Thyroid gland (tissue), 4 donors: ENCODE data around the gene UBE2D2. TPM values are rescaled to one million over a fixed set of nuclear protein-coding genes. Genes with fewer than 3 reads are reported as not detected.

Experiments used
- DNase-seq, 2 donors: peaks; one replicate each; pipeline ENCODE4 v3.0.0-alpha.2; 2019
- H3K27ac ChIP-seq, 3 donors: fragments of 200-600 bp; sonication (generic); 1 replicate in 2 of 3; 2 replicates in 1 of 3; pipeline ENCODE4 v1.5.1; 2016 to 2019; ENCODE audit warnings: mild to moderate bottlenecking in 1 of 3, moderate library complexity in 1 of 3
- H3K27me3 ChIP-seq: fragments of 200-600 bp; sonication (generic); one replicate; pipeline ENCODE4 v1.5.1; 2019
- H3K36me3 ChIP-seq, 2 donors: fragments of 200-600 bp; sonication (generic); one replicate each; pipeline ENCODE4 v1.5.1; 2016 to 2019
- H3K4me1 ChIP-seq, 2 donors: fragments of 200-600 bp; sonication (generic); one replicate each; pipeline ENCODE4 v1.5.1; 2017 to 2019
- H3K4me3 ChIP-seq, 3 donors: fragments of 200-600 bp; sonication (generic); replicated peaks in 1 of 3; 1 replicate in 2 of 3; 2 replicates in 1 of 3; pipeline ENCODE4 v1.5.1; 2016; ENCODE audit warnings: mild to moderate bottlenecking in 1 of 3
- H3K9me3 ChIP-seq: fragments of 200-600 bp; sonication (generic); one replicate; pipeline ENCODE4 v1.5.1; 2017
- POLR2A ChIP-seq, 2 donors: fragments of 450-650 bp; IDR thresholded peaks; one replicate each; pipeline ENCODE4 v1.6.1; 2017; ENCODE audit warnings: antibody characterized with exemption in 2 of 2, mild to moderate bottlenecking in 2 of 2, moderate library complexity in 1 of 2
- WGBS, 2 donors: methylation state at CpG; one replicate each; pipeline ENCODE4 v1.1.5; 2017; 5-methylcytosine and 5-hydroxymethylcytosine counted together
- intact Hi-C: fragments of 100-400 bp; cut with DNase I; formaldehyde crosslinking; loops from one replicate; pipeline ENCODE4 v1.15.1; 2023
- total RNA-seq, 4 donors: library from RNA; depleted of rRNA; stranded (reverse); fragments of >200 nt; gene quantifications; one replicate each; pipeline ENCODE4 v1.2.3, GENCODE V29; 2016
- TF ChIP-seq, protein P1 (sequence below), 6 experiments: fragments of 200-600 bp in 3 of 6; fragments of 450-650 bp in 3 of 6; sonication (generic) in 3 of 6; IDR thresholded peaks; one replicate each; pipeline ENCODE4 v1.5.1; 2016 to 2019; ENCODE audit warnings: antibody characterized with exemption in 6 of 6, mild to moderate bottlenecking in 2 of 6, inconsistent platforms in 1 of 6, moderate library complexity in 1 of 6

The UBE2D2 gene
- total RNA-seq, 4 donors from 2014 or later, result 72.4 to 125 (median 99.5) TPM

DNA sequence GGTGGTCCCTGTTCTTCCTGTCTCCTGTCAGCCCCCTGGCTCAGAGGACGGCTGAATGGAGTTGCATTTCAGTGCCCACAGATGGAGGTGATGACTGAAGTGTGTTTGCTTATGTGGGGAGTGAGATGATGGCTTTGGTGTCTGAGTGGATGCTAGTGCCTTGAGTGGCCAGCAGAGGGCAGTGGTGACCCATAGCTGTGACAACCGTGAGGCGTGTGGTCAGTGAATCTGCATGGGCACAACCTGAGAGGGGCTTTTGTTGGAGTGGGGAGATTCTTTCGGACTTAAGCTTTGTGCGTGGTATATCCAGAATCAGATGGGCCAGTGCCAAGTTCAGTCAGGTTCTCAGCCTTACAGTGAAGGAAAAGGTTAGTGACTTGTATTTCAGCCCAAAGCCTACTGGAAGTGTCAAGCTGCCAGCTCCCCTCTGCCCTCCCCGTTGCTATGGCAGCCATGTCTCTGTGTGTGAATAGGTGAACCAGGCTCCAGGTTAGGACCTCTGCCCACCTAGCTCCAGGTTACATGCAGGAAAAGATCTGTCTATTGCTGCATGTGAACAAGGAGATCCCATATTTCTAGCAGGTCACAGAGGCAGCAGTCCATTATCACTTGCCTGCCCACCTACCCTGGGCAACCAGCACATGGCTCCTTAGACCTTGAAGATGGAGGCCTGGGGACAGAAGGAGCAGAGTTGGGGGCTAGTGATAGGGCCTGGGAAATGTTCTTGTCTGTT lies 72.3 kb downstream of the UBE2D2 start:
- WGBS, 2 donors, result 9 to 12% methylated on average over 6 of the region's 6 CpGs
- H3K27me3 ChIP-seq, result no peaks in the 10 kb centered on the region
- intact Hi-C loops, result loop anchor here (2.0 kb wide), 1 partner anchor 131 kb away; no protein-coding TSS in a partner anchor

DNA sequence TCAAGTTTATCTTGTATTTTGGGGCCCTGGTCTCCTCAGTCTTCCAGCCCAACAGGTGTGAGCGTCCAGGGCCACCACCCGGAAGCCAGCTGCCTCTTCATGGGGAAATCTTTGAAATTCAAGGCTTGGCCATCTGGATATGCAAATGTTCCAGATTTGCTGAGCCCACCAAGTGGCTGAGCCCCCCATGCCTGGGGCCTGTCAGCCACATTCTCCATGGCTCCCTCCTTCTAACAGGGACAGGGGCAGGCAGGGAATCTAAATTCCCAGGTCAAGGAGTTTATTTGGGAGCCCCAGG lies 72.8 kb downstream of the UBE2D2 start:
- Histone ChIP-seq H3K4me3 (no peak overlapping the region), H3K36me3 (no peaks in the 10 kb centered on the region), H3K9me3 (no peaks in the 10 kb centered on the region), H3K27ac (no peak overlapping the region), H3K4me1 (peaks cover 32 to 43% of the 10 kb centered on the region in 2 donors), H3K27me3 (no peaks in the 10 kb centered on the region)
- 74 to 95% methylated on average over 2 of the region's 2 CpGs for WGBS, 2 donors
- TF ChIP-seq, protein P1, sequence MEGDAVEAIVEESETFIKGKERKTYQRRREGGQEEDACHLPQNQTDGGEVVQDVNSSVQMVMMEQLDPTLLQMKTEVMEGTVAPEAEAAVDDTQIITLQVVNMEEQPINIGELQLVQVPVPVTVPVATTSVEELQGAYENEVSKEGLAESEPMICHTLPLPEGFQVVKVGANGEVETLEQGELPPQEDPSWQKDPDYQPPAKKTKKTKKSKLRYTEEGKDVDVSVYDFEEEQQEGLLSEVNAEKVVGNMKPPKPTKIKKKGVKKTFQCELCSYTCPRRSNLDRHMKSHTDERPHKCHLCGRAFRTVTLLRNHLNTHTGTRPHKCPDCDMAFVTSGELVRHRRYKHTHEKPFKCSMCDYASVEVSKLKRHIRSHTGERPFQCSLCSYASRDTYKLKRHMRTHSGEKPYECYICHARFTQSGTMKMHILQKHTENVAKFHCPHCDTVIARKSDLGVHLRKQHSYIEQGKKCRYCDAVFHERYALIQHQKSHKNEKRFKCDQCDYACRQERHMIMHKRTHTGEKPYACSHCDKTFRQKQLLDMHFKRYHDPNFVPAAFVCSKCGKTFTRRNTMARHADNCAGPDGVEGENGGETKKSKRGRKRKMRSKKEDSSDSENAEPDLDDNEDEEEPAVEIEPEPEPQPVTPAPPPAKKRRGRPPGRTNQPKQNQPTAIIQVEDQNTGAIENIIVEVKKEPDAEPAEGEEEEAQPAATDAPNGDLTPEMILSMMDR (IDR thresholded peaks at IDR 0.05), result no peak
- no peak for TF ChIP-seq POLR2A (IDR thresholded peaks at IDR 0.05)
- intact Hi-C loops, result loop anchor here (2.0 kb wide), 1 partner anchor 131 kb away; no protein-coding TSS in a partner anchor
- DNase-seq, result no peak

More for the DNA sequence above, 72.3 kb downstream of the UBE2D2 start:
- no peaks in the 10 kb centered on the region for H3K36me3 ChIP-seq
- H3K9me3 ChIP-seq, result no peaks in the 10 kb centered on the region
- peaks cover 27 to 38% of the 10 kb centered on the region in 2 donors for H3K4me1 ChIP-seq
- DNase-seq, result peak; percentile 59 to 68
- no peak overlapping the region for H3K4me3 ChIP-seq
- no peak overlapping the region for H3K27ac ChIP-seq
- no peak for TF ChIP-seq POLR2A (IDR thresholded peaks at IDR 0.05)
- TF ChIP-seq, protein P1 (IDR thresholded peaks at IDR 0.05), result peak; percentile 89 to 100 (median 97)

DNA sequence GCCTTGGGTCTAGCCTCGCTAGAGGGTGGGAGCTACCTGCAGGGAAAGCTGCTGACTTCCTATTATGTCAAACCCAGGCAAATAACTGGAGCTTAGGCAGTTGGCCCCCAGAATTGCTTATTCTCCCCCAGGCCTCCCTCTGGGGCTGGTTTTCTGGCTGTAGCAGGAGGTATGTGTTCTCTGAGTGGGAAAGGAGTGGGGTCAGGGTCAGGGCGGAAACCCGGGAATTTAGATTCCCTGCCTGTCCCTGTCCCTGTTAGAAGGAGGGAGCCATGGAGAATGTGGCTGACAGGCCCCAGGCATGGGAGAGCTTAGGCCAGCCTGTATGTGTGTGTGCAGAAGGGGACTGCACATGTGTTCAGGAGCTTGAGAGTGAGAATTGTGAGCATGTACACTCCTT lies 73.4 kb downstream of the UBE2D2 start:
- Histone ChIP-seq H3K36me3 (no peaks in the 10 kb centered on the region), H3K4me1 (peaks cover 38 to 49% of the 10 kb centered on the region in 2 donors), H3K27ac (no peak overlapping the region), H3K27me3 (no peaks in the 10 kb centered on the region), H3K4me3 (no peak overlapping the region), H3K9me3 (no peaks in the 10 kb centered on the region)
- no peak for TF ChIP-seq POLR2A (IDR thresholded peaks at IDR 0.05)
- TF ChIP-seq, protein P1 (IDR thresholded peaks at IDR 0.05), result no peak
- no peak for DNase-seq
- intact Hi-C loops, result loop anchor here (2.0 kb wide), 1 partner anchor 130 kb away; no protein-coding TSS in a partner anchor
- 83 to 90% methylated on average over 3 of the region's 3 CpGs for WGBS, 2 donors

DNA sequence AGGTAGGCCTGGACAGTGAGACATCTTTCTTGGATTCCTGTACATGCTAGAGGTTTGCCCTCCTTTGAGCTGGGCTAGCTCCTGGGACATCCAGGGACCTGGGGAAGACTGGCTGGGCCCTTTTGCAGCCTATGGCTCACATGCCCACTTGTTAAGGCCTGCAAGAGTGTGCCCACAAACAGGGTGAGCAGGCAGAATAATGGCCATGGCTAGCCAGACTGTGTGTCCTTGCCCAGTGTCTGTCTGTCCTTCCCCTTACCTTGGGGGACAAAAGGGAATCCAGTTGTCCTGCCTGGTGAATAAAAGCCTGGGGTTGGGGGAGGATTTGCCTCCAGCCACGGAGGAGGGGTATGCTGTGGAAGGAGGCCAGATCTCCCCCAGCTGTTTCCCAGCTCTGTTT lies 74.1 kb downstream of the UBE2D2 start:
- H3K27ac ChIP-seq, result peak overlapping the region; percentile 25 to 91 (median 74)
- no peaks in the 10 kb centered on the region for H3K9me3 ChIP-seq
- 55 to 73% methylated on average over 1 of the region's 1 CpG for WGBS, 2 donors
- no peak for TF ChIP-seq POLR2A (IDR thresholded peaks at IDR 0.05)
- TF ChIP-seq, protein P1 (IDR thresholded peaks at IDR 0.05), result no peak
- no peak for DNase-seq
- no peak overlapping the region for H3K4me3 ChIP-seq
- intact Hi-C loops, result loop anchor here (2.0 to 5.0 kb wide), 2 partner anchors 52 to 130 kb away; no protein-coding TSS in a partner anchor
- no peaks in the 10 kb centered on the region for H3K36me3 ChIP-seq
- H3K4me1 ChIP-seq, result peaks cover 43 to 56% of the 10 kb centered on the region in 2 donors
- H3K27me3 ChIP-seq, result no peaks in the 10 kb centered on the region

DNA sequence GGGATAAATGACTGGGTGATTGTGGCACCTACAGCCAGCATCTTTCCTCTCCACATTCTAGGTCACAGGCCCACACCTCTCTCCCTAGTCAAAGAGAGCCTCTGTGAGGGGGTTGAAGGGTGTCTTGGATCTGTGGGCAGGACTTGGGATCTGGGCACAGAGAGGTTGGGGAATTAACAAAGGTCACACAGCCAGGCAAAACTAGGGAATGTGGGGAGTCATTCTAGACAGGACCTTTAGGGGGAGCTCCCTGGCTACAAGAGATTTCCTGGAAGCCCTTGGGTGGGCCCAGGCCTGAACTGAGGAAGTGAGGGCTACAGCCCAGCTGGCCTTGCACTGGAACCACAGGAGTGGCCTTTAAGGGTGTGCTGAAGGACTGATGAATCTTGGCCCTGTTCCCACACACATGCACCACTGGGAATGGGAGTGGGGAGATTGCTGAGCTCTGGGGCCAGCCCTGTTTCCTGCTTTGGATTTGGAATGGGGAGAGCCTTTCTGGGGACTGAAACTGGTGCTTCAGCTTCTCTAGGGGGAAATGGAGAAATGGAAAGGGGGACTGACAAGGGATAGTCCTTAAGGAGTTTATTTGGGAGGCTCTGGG lies 74.6 kb downstream of the UBE2D2 start:
- Histone ChIP-seq H3K9me3 (no peaks in the 10 kb centered on the region), H3K27ac (peak overlapping the region; percentile 25 to 91 (median 90)), H3K4me1 (peaks cover 46 to 61% of the 10 kb centered on the region in 2 donors), H3K36me3 (no peaks in the 10 kb centered on the region), H3K4me3 (no peak overlapping the region), H3K27me3 (no peaks in the 10 kb centered on the region)
- peak; percentile 96 for DNase-seq
- TF ChIP-seq POLR2A (IDR thresholded peaks at IDR 0.05), result no peak
- TF ChIP-seq, protein P1 (IDR thresholded peaks at IDR 0.05), result peak; percentile 56 to 92 (median 82)
- intact Hi-C loops, result loop anchor here (2.0 to 5.0 kb wide), 3 partner anchors 15 to 129 kb away; no protein-coding TSS in a partner anchor
